H7 (cell line): ENCODE measurements around the gene AMER3. TPM values are rescaled to one million over a fixed set of nuclear protein-coding genes. Genes with fewer than 3 reads are reported as not detected.
A peak's percentile ranks its signal among the peaks of the same experiment; 100 is the strongest.

Experiments used
- DNase-seq: peaks from one replicate; pipeline ENCODE4 v3.0.0; 2012
- H3K27me3 ChIP-seq: 2 replicates; pipeline ENCODE4 v1.6.0; 2011; ENCODE audit warnings: mild to moderate bottlenecking, low read length; ENCODE audit not compliant: control insufficient read depth, insufficient read depth
- H3K36me3 ChIP-seq: replicated peaks from 2 replicates; pipeline ENCODE4 v1.5.1; 2011; ENCODE audit warnings: low read length; ENCODE audit not compliant: control insufficient read depth, insufficient read depth
- H3K4me3 ChIP-seq: 2 replicates; pipeline ENCODE4 v1.5.1; 2011; ENCODE audit warnings: low read depth, mild to moderate bottlenecking, control low read depth, low read length, moderate library complexity; ENCODE audit not compliant: insufficient read depth
- total RNA-seq: library from RNA; depleted of rRNA; stranded (reverse); fragments of >200 nt; shearing (Covaris generic); gene quantifications from 2 replicates; pipeline ENCODE4 v1.2.3, GENCODE V29; 2014

AMER3 gene
- total RNA-seq, 1 experiment from 2014 or later, result 0.14 TPM

- Histone ChIP-seq H3K4me3 (no peak overlapping the region), H3K27me3 (no peaks in the 10 kb centered on the region), H3K36me3 (no peaks in the 10 kb centered on the region)
- peak; percentile 42 for DNase-seq
Observed at GRCh38 chr2:130762910-130763385, 7.6 kb downstream of the AMER3 start.

- no peaks in the 10 kb centered on the region for H3K36me3 ChIP-seq
- H3K27me3 ChIP-seq, result no peaks in the 10 kb centered on the region
- no peak for DNase-seq
Observed at GRCh38 chr2:130763405-130763804, 8.1 kb downstream of the AMER3 start.

GRCh38 chr2:130764035-130764820 lies 8.9 kb downstream of the AMER3 start:
- DNase-seq, result no peak
- no peaks in the 10 kb centered on the region for H3K27me3 ChIP-seq
- no peaks in the 10 kb centered on the region for H3K36me3 ChIP-seq
- no peak overlapping the region for H3K4me3 ChIP-seq

More at GRCh38 chr2:130763405-130763804, 8.1 kb downstream of the AMER3 start:
- H3K4me3 ChIP-seq, result no peak overlapping the region

GRCh38 chr2:130764821-130765115 lies 9.4 kb downstream of the AMER3 start:
- DNase-seq, result no peak
- H3K36me3 ChIP-seq, result no peaks in the 10 kb centered on the region
- H3K27me3 ChIP-seq, result no peaks in the 10 kb centered on the region
- no peak overlapping the region for H3K4me3 ChIP-seq

- DNase-seq, result no peak
- no peaks in the 10 kb centered on the region for H3K36me3 ChIP-seq
- H3K27me3 ChIP-seq, result no peaks in the 10 kb centered on the region
- H3K4me3 ChIP-seq, result no peak overlapping the region
Observed at GRCh38 chr2:130765464-130765863, 10.1 kb downstream of the AMER3 start.

- Histone ChIP-seq H3K4me3 (no peak overlapping the region), H3K27me3 (no peaks in the 10 kb centered on the region), H3K36me3 (no peaks in the 10 kb centered on the region)
- DNase-seq, result no peak
Observed at GRCh38 chr2:130766037-130766436, 10.7 kb downstream of the AMER3 start.

- Histone ChIP-seq H3K27me3 (no peaks in the 10 kb centered on the region), H3K4me3 (no peak overlapping the region)
- no peak for DNase-seq
Observed at GRCh38 chr2:130766711-130767407, 11.5 kb downstream of the AMER3 start.

GRCh38 chr2:130767408-130767775 lies 12.1 kb downstream of the AMER3 start:
- H3K36me3 ChIP-seq, result no peaks in the 10 kb centered on the region
- no peaks in the 10 kb centered on the region for H3K27me3 ChIP-seq
- no peak overlapping the region for H3K4me3 ChIP-seq
- no peak for DNase-seq

More at GRCh38 chr2:130766711-130767407, 11.5 kb downstream of the AMER3 start:
- H3K36me3 ChIP-seq, result no peaks in the 10 kb centered on the region

- Histone ChIP-seq H3K36me3 (no peaks in the 10 kb centered on the region), H3K4me3 (no peak overlapping the region), H3K27me3 (no peaks in the 10 kb centered on the region)
- peak; percentile 81 for DNase-seq
Observed at GRCh38 chr2:130768191-130768855, 13.0 kb downstream of the AMER3 start.

- DNase-seq, result no peak
- Histone ChIP-seq H3K4me3 (no peak overlapping the region), H3K27me3 (no peaks in the 10 kb centered on the region), H3K36me3 (no peaks in the 10 kb centered on the region)
Observed at GRCh38 chr2:130769343-130769907, 14.1 kb downstream of the AMER3 start.

GRCh38 chr2:130776550-130776949 lies 21.2 kb downstream of the AMER3 start:
- Histone ChIP-seq H3K36me3 (no peaks in the 10 kb centered on the region), H3K4me3 (no peak overlapping the region)
- no peak for DNase-seq

GRCh38 chr2:130778781-130779180 lies 23.4 kb downstream of the AMER3 start:
- no peaks in the 10 kb centered on the region for H3K36me3 ChIP-seq
- no peak for DNase-seq
- no peaks in the 10 kb centered on the region for H3K27me3 ChIP-seq
- no peak overlapping the region for H3K4me3 ChIP-seq

More at GRCh38 chr2:130776550-130776949, 21.2 kb downstream of the AMER3 start:
- no peaks in the 10 kb centered on the region for H3K27me3 ChIP-seq

- Histone ChIP-seq H3K4me3 (no peak overlapping the region), H3K27me3 (no peaks in the 10 kb centered on the region), H3K36me3 (no peaks in the 10 kb centered on the region)
- no peak for DNase-seq
Observed at GRCh38 chr2:130785466-130786055, 30.2 kb downstream of the AMER3 start.

- no peak for DNase-seq
- H3K4me3 ChIP-seq, result no peak overlapping the region
- no peaks in the 10 kb centered on the region for H3K36me3 ChIP-seq
Observed at GRCh38 chr2:130786076-130786475, 30.7 kb downstream of the AMER3 start.

More at GRCh38 chr2:130786076-130786475, 30.7 kb downstream of the AMER3 start:
- H3K27me3 ChIP-seq, result no peaks in the 10 kb centered on the region
